C4-2B (cell line): ENCODE results near the gene RAPGEF4.

Source experiments
- H3K27ac ChIP-seq: fragments of 450-650 bp; 2 replicates; pipeline ENCODE4 v1.5.1; 2017
- ZFX ChIP-seq: fragments of 450-650 bp; IDR thresholded peaks from 2 replicates; pipeline ENCODE4 v1.6.1; 2017
- TF ChIP-seq, protein P1 (sequence below): fragments of 450-650 bp; conservative IDR thresholded peaks from 2 replicates; pipeline ENCODE4 v1.5.1; 2017; ENCODE audit warnings: mild to moderate bottlenecking

RAPGEF4 gene

DNA sequence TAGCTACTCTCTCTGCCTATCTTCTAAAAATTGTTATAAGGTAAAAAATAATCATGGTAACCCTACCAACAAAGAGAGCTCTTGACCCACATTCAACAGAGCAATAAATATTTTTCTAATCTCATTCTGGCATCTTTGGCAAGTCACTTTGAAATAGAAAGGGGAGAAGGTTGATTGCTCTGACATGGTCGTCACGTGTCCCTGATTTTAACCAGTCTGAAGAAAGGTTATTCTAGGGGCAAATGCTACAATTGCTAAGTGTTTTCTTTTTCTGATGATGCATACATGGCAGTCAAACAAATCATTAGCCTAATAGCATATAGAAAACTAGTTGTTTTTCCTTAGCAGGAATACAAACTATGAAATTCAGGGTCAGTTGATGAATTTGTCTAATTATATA lies 186.7 kb downstream of the RAPGEF4 start:
- TF ChIP-seq ZFX, result no peak
- TF ChIP-seq, protein P1, sequence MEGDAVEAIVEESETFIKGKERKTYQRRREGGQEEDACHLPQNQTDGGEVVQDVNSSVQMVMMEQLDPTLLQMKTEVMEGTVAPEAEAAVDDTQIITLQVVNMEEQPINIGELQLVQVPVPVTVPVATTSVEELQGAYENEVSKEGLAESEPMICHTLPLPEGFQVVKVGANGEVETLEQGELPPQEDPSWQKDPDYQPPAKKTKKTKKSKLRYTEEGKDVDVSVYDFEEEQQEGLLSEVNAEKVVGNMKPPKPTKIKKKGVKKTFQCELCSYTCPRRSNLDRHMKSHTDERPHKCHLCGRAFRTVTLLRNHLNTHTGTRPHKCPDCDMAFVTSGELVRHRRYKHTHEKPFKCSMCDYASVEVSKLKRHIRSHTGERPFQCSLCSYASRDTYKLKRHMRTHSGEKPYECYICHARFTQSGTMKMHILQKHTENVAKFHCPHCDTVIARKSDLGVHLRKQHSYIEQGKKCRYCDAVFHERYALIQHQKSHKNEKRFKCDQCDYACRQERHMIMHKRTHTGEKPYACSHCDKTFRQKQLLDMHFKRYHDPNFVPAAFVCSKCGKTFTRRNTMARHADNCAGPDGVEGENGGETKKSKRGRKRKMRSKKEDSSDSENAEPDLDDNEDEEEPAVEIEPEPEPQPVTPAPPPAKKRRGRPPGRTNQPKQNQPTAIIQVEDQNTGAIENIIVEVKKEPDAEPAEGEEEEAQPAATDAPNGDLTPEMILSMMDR, result no peak
- H3K27ac ChIP-seq, result no peak overlapping the region

DNA sequence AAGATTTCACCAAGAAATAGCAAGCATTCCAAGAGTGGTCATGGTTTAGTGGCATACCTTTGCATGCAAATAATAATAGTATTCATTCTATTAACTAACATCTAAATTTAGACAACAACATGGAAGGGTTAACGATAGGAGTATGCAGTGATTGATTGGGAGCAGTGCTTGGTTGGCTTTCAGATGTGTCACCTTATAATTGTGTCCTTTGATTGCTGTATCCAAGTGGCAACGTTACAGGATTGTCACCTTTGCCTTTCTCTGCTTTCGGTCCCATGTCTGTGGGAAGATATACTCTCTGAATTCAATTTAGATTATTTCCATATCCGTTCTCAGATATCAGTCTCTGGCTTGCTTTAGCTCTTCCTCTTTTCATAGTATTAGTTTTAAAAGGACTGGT lies 187.2 kb downstream of the RAPGEF4 start:
- TF ChIP-seq, protein P1, result no peak
- TF ChIP-seq ZFX, result no peak
- H3K27ac ChIP-seq, result no peak overlapping the region

DNA sequence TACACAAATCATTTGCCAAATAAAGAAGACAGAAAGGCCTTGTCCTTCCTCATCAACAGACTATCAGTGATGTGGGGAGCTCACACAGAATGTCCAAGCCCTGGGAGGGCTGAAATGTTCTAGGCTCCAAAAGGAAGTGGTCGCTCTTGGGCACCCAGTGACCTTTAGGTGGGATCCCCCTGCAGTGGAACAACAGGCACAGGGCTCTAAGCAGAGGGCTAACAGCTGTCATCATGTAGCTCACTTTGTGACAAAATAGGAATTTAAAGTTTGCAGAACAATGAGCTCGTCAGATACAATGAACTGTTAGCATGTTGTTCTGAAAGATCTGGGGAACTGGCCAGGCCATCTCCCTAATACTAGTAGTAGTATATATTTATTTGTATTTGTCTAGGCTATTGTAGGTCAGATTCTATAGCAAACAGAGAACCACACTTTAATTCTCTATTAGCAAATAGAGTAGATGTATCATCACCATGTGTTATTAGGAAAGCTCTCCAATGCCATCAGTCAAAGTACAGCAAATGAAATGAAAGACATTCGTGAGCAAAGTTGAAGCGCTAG lies 188.5 kb downstream of the RAPGEF4 start:
- no peak for TF ChIP-seq ZFX
- TF ChIP-seq, protein P1, result no peak
- no peak overlapping the region for H3K27ac ChIP-seq

DNA sequence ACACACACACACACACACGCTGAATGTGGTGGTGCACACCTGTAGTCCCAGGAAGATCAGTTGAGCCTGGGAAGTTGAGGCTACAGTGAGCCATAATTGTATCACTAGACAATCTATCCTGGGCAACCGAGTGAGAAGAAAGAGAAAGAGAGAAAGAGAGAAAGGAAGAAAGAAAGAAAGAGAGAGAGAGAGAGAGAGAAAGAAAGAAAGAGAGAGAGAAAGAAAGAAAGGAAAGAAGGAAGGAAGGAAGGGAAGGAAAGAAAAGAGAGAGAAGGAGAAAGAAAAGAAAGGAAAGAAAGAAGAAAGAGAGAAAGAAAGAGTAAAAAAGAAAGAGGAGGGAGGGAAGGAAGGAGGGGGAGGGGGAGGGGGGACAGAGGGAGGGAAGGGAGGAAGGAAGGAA lies 190.0 kb downstream of the RAPGEF4 start:
- TF ChIP-seq ZFX, result no peak
- TF ChIP-seq, protein P1, result no peak
- H3K27ac ChIP-seq, result no peak overlapping the region

DNA sequence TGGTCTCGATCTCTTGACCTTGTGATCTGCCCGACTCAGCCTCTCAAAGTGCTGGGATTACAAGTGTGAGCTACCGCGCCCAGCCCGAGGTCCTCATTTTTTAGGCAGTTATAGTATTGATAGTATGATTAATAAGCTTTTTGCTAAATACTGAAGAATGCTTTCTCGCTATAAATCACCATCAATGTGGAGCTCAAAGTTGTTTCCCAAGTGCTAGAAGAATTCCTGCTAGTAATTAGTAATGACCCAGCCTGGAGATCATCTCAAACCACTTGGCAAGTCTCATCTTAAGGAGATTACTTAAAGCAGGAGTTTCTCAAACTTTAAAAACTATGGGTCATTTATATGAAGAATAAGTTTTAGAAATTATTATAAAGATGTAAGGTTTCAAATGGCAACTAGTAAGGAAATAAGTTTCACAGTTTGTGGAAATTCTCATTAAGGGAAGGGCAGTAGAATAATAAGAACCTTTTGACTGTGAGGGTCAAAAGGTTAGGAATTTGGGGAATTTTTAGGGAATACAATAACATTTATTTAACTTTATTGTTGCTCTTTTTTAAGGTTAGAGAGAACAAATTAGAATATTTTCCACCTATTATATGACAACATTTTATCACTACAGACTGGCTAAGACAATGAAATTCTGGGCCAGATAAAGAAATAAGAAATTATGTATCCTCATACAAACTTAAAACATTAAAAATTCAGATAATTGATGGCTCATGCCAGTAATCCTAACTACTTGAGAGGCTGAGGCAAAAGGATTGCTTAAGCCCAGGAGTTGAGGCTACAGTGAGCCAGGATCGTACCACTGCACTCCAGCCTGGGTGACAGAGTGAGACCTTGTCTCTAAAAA lies 191.4 kb downstream of the RAPGEF4 start:
- TF ChIP-seq, protein P1, result no peak
- no peak for TF ChIP-seq ZFX
- peak overlapping the region; percentile 8; the same call in 1 of the 2 replicates for H3K27ac ChIP-seq

DNA sequence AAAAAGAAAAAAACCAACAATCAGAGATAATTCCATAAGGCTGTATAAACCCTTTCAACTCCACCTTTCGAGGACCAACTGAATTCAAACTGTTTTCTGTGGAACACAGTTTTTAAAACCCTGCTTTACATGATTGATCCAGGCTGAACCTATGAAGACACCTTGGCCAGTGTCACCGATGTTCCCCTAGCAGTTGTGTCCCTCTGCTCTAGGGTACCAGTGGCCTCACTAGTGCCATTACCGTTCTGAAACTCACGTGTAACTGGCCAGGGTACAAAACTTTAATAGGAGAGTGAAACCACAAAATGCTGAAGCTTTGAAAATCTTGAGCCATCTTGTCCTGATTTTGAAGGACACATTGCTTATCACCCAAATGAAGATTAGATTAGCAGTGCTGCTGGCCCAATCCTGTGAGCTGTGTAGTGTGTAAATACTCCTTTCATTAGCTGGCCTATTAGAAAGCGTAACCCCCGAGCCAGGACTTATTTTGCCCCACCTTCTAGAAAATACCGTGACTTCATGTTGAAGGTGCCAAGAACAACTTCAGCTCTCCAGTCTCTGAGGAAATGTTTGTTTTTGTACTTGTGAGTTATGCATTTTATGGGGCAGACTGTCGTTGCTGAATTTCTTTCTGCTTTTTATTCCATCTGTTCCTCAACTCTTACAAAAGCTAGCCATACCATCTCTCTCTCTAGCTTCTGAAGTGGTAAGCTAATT lies 192.2 kb downstream of the RAPGEF4 start:
- no peak for TF ChIP-seq ZFX
- TF ChIP-seq, protein P1, result no peak
- H3K27ac ChIP-seq, result peak overlapping the region; percentile 8; the same call in 1 of the 2 replicates

DNA sequence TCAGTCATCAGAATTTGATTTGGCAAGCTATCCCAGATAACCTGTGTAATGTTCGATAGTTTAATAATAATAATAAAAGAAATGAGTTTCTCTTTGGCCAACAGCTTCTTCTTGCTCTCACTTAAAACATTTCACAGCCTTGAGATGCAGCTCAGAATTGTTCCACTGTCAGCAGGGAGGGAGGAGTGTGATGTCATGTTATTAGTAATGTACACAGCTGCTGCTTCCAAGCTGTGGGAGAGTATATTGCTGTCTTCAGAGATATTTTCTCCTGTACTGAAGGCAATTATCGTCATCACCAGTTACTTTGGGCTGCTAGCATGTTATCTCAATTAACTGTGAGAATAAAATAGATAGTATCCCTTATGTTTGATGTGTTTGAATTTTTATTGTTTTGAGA lies 193.1 kb downstream of the RAPGEF4 start:
- no peak overlapping the region for H3K27ac ChIP-seq
- TF ChIP-seq, protein P1, result no peak
- TF ChIP-seq ZFX, result no peak
